Skin epidermis (tissue), 12 donors: ENCODE results near the gene CCL7.

Experiments used
- H3K27ac ChIP-seq, 21 experiments: fragments of 200-600 bp; sonication (generic) in 11 of 21; one replicate each; pipeline ENCODE4 v1.5.0; 2020; ENCODE audit warnings: mild to moderate bottlenecking in 3 of 21, inconsistent platforms in 2 of 21, moderate library complexity in 2 of 21
- H3K4me3 ChIP-seq, 7 experiments: fragments of 200-600 bp; sonication (generic) in 2 of 7; one replicate each; pipeline ENCODE4 v1.5.0; 2020; ENCODE audit warnings: inconsistent platforms in 2 of 7, mild to moderate bottlenecking in 2 of 7, moderate library complexity in 1 of 7

The CCL7 gene

GRCh38 chr17:34265711-34266110, 4.3 kb upstream of the CCL7 start:
- Histone ChIP-seq H3K4me3 (no peak overlapping the region), H3K27ac (no peak overlapping the region)

- Histone ChIP-seq H3K4me3 (no peak overlapping the region), H3K27ac (no peak overlapping the region)
These were observed 5.9 kb downstream of the CCL7 start for GRCh38 chr17:34275881-34276280.

- no peak overlapping the region for H3K4me3 ChIP-seq
- no peak overlapping the region for H3K27ac ChIP-seq
These were observed 6.8 kb downstream of the CCL7 start for GRCh38 chr17:34276826-34277225.

GRCh38 chr17:34283571-34283970, 13.6 kb downstream of the CCL7 start:
- H3K27ac ChIP-seq = no peak overlapping the region

GRCh38 chr17:34285286-34285792, 15.3 kb downstream of the CCL7 start, which contains the start of gene CCL11:
CCL11 (plus strand) TSS chr17:34285742; CDS start chr17:34285809, 67 bp downstream.
- no peak within 1 kb of the TSS for H3K4me3 ChIP-seq
- H3K27ac ChIP-seq = no peak within 1 kb of the TSS

More at GRCh38 chr17:34283571-34283970, 13.6 kb downstream of the CCL7 start:
- H3K4me3 ChIP-seq = no peak overlapping the region

- no peak overlapping the region for H3K27ac ChIP-seq
- H3K4me3 ChIP-seq = no peak overlapping the region
These were observed 17.9 kb downstream of the CCL7 start for GRCh38 chr17:34287875-34288274.

GRCh38 chr17:34290586-34290985, 20.6 kb downstream of the CCL7 start:
- no peak overlapping the region for H3K4me3 ChIP-seq
- no peak overlapping the region for H3K27ac ChIP-seq

- H3K4me3 ChIP-seq = no peak overlapping the region
- H3K27ac ChIP-seq = no peak overlapping the region
These were observed 21.8 kb downstream of the CCL7 start for GRCh38 chr17:34291721-34292348.

- Histone ChIP-seq H3K4me3 (no peak overlapping the region), H3K27ac (peak overlapping the region in 1 of 21 experiments; percentile 57)
These were observed 29.0 kb downstream of the CCL7 start for GRCh38 chr17:34299027-34299426.

- Histone ChIP-seq H3K27ac (peak overlapping the region in 7 of 21 experiments; percentile 7 to 57 (median 37)), H3K4me3 (no peak overlapping the region)
These were observed 30.0 kb downstream of the CCL7 start for GRCh38 chr17:34299956-34300577.

GRCh38 chr17:34300652-34301370, 30.8 kb downstream of the CCL7 start:
- Histone ChIP-seq H3K27ac (peak overlapping the region in 6 of 21 experiments; percentile 17 to 57 (median 29)), H3K4me3 (no peak overlapping the region)

- no peak overlapping the region for H3K4me3 ChIP-seq
- H3K27ac ChIP-seq = peak overlapping the region in 2 of 21 experiments; percentile 24 to 50
These were observed 32.0 kb downstream of the CCL7 start for GRCh38 chr17:34301986-34302385.

GRCh38 chr17:34302636-34303035, 32.6 kb downstream of the CCL7 start:
- H3K27ac ChIP-seq = no peak overlapping the region
- no peak overlapping the region for H3K4me3 ChIP-seq

GRCh38 chr17:34303606-34304005, 33.6 kb downstream of the CCL7 start:
- no peak overlapping the region for H3K27ac ChIP-seq
- no peak overlapping the region for H3K4me3 ChIP-seq

GRCh38 chr17:34305061-34305460, 35.0 kb downstream of the CCL7 start:
- no peak overlapping the region for H3K4me3 ChIP-seq

GRCh38 chr17:34305606-34306005, 35.6 kb downstream of the CCL7 start:
- no peak overlapping the region for H3K27ac ChIP-seq
- H3K4me3 ChIP-seq = no peak overlapping the region

More at GRCh38 chr17:34305061-34305460, 35.0 kb downstream of the CCL7 start:
- no peak overlapping the region for H3K27ac ChIP-seq

GRCh38 chr17:34306466-34306865, 36.4 kb downstream of the CCL7 start:
- Histone ChIP-seq H3K4me3 (no peak overlapping the region), H3K27ac (peak overlapping the region in 6 of 21 experiments; percentile 3 to 67 (median 14))

- Histone ChIP-seq H3K4me3 (no peak overlapping the region), H3K27ac (peak overlapping the region in 8 of 21 experiments; percentile 3 to 67 (median 15))
These were observed 37.1 kb downstream of the CCL7 start for GRCh38 chr17:34307110-34307509.

GRCh38 chr17:34308371-34308770, 38.4 kb downstream of the CCL7 start:
- no peak overlapping the region for H3K4me3 ChIP-seq
- H3K27ac ChIP-seq = no peak overlapping the region

GRCh38 chr17:34311291-34311690, 41.3 kb downstream of the CCL7 start:
- Histone ChIP-seq H3K4me3 (no peak overlapping the region), H3K27ac (no peak overlapping the region)
